Esophagus muscularis mucosa (tissue), 3 donors: ENCODE results near the gene AGTRAP.

ENCODE experiments used
- POLR2A ChIP-seq: fragments of 450-650 bp; IDR thresholded peaks from one replicate; pipeline ENCODE4 v1.6.1; 2017; ENCODE audit warnings: antibody characterized with exemption, moderate library complexity, mild to moderate bottlenecking, low read depth
- POLR2AphosphoS5 ChIP-seq, 2 donors: sonication (generic); formaldehyde crosslinking; IDR thresholded peaks; one replicate each; pipeline ENCODE4 v1.6.1; 2017; ENCODE audit warnings: antibody characterized with exemption in 2 of 2
- TF ChIP-seq, protein P1 (sequence below), 3 experiments: fragments of 200-600 bp in 2 of 3; fragments of 450-650 bp in 1 of 3; sonication (generic) in 2 of 3; IDR thresholded peaks; one replicate each; pipeline ENCODE4 v1.5.1; 2017 to 2019; ENCODE audit warnings: antibody characterized with exemption in 3 of 3, mild to moderate bottlenecking in 2 of 3, moderate library complexity in 1 of 3

DNA sequence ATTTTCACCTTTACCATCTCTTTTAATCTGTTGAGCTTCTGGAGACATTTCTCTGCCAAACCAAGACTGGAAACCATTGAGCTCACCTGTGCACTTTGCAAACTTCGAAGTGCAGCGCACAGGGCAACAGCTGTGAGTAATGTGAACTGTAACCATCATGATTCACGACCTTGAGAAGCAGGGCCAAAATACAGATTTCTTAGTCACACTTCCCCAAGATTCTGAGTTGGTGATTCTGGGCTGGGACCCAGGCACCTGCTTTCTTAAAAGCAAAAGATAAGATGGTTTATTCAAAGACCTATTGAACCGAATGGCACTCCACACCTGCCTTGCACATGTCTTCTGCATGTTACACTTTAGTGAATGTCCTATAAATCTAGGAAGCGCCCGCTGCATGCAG, 10.2 kb downstream of the AGTRAP start:
- TF ChIP-seq POLR2A (no peak), POLR2AphosphoS5 (IDR thresholded peaks at IDR 0.05) (no peak)
- TF ChIP-seq, protein P1, sequence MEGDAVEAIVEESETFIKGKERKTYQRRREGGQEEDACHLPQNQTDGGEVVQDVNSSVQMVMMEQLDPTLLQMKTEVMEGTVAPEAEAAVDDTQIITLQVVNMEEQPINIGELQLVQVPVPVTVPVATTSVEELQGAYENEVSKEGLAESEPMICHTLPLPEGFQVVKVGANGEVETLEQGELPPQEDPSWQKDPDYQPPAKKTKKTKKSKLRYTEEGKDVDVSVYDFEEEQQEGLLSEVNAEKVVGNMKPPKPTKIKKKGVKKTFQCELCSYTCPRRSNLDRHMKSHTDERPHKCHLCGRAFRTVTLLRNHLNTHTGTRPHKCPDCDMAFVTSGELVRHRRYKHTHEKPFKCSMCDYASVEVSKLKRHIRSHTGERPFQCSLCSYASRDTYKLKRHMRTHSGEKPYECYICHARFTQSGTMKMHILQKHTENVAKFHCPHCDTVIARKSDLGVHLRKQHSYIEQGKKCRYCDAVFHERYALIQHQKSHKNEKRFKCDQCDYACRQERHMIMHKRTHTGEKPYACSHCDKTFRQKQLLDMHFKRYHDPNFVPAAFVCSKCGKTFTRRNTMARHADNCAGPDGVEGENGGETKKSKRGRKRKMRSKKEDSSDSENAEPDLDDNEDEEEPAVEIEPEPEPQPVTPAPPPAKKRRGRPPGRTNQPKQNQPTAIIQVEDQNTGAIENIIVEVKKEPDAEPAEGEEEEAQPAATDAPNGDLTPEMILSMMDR (IDR thresholded peaks at IDR 0.05), result no peak
